Esophagus mucosa (tissue), 1 donor: Measurements from ENCODE around the gene IFRD1. TPM values are rescaled to one million over a fixed set of nuclear protein-coding genes. Genes with fewer than 3 reads are reported as not detected.
"Not testable (repeated sequence)": the region's sequence is repeated elsewhere in the genome, so short reads cannot be mapped to it uniquely, and the experiment has no call there.

Source experiments
- ATAC-seq: fragments of 200-7000 bp; cut with Tn5 transposase; one replicate; pipeline ENCODE4 v1.9.1; 2020
- total RNA-seq: library from RNA; stranded (reverse); gene quantifications from one replicate; pipeline ENCODE4 v1.2.4, GENCODE V29; 2023
- donor health status: DM: yes; HTN: yes; CAD: no.

The IFRD1 gene
- total RNA-seq, 1 donor from 2014 or later: 38.3 TPM

- ATAC-seq: no peak
These were observed 8.1 kb upstream of the IFRD1 start for GRCh38 chr7:112442210-112442609.

- ATAC-seq: no peak
These were observed 5.8 kb upstream of the IFRD1 start for GRCh38 chr7:112444505-112444904.

GRCh38 chr7:112446431-112446830 lies 3.8 kb upstream of the IFRD1 start:
- ATAC-seq: no peak

- ATAC-seq: no peak
These were observed 2.9 kb upstream of the IFRD1 start for GRCh38 chr7:112447406-112447805.

- ATAC-seq: no peak
These were observed 1.9 kb upstream of the IFRD1 start for GRCh38 chr7:112448381-112448780.

- peak; percentile 1 for ATAC-seq
These were observed 1.4 kb upstream of the IFRD1 start for GRCh38 chr7:112448891-112449290.

GRCh38 chr7:112449353-112449752 lies 907 bp upstream of the IFRD1 start:
- peak; percentile 75 for ATAC-seq

- ATAC-seq: peak; percentile 83
These were observed 824 bp downstream of the IFRD1 start for GRCh38 chr7:112450807-112451761.

GRCh38 chr7:112452102-112452888 lies 2.0 kb downstream of the IFRD1 start:
- no peak for ATAC-seq

GRCh38 chr7:112453505-112454171 lies 3.4 kb downstream of the IFRD1 start:
- ATAC-seq: no peak

- not testable (repeated sequence) for ATAC-seq
These were observed 3.9 kb downstream of the IFRD1 start for GRCh38 chr7:112454191-112454590.

- ATAC-seq: no peak
These were observed 9.4 kb downstream of the IFRD1 start for GRCh38 chr7:112459645-112460044.

GRCh38 chr7:112462236-112462635 lies 12.0 kb downstream of the IFRD1 start:
- ATAC-seq: peak; percentile 95

GRCh38 chr7:112467867-112468266 lies 17.6 kb downstream of the IFRD1 start:
- no peak for ATAC-seq

GRCh38 chr7:112470194-112470593 lies 19.9 kb downstream of the IFRD1 start:
- no peak for ATAC-seq

- no peak for ATAC-seq
These were observed 26.3 kb downstream of the IFRD1 start for GRCh38 chr7:112476390-112477052.

GRCh38 chr7:112481121-112481736 lies 31.0 kb downstream of the IFRD1 start:
- no peak for ATAC-seq

GRCh38 chr7:112481833-112482670 lies 31.8 kb downstream of the IFRD1 start:
- ATAC-seq: peak; percentile 96

- ATAC-seq: no peak
These were observed 34.5 kb downstream of the IFRD1 start for GRCh38 chr7:112484671-112485167.

GRCh38 chr7:112485766-112486165 lies 35.5 kb downstream of the IFRD1 start:
- ATAC-seq: no peak
